HK-2 (cell line): Measurements from ENCODE around the gene FNIP2.
"Not testable (repeated sequence)": the region's sequence is repeated elsewhere in the genome, so short reads cannot be mapped to it uniquely, and the experiment has no call there.

Experiments
- DNase-seq: peaks from one replicate; pipeline ENCODE4 v3.0.0-alpha.2; 2018; ENCODE audit not compliant: unreplicated experiment

The FNIP2 gene

GRCh38 chr4:158912806-158913205 lies 144.0 kb downstream of the FNIP2 start:
- no peak for DNase-seq

GRCh38 chr4:158913766-158914165 lies 144.9 kb downstream of the FNIP2 start:
- no peak for DNase-seq

- no peak for DNase-seq
These were observed 145.4 kb downstream of the FNIP2 start for GRCh38 chr4:158914218-158914617.

GRCh38 chr4:158915683-158916241 lies 146.9 kb downstream of the FNIP2 start:
- no peak for DNase-seq

- not testable (repeated sequence) for DNase-seq
These were observed 151.7 kb downstream of the FNIP2 start for GRCh38 chr4:158920452-158920996.

DNA sequence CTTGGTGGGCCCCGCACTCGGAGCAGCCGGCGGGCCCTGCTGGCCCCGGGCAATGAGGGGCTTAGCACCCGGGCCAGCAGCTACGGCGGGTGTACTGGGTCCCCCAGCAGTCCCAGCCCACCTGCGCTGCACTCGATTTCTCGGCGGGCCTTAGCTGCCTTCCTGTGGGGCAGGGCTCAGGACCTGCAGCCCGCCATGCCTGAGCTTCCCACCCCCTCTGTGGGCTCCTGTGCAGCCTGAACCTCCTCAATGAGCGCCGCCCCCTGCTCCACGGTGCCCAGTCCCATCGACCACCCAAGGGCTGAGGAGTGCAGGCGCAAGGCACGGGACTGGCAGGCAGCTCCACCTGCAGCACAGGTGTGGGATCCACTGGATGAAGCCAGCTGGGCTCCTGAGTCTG lies 158.9 kb downstream of the FNIP2 start:
- DNase-seq, result not testable (repeated sequence)

DNA sequence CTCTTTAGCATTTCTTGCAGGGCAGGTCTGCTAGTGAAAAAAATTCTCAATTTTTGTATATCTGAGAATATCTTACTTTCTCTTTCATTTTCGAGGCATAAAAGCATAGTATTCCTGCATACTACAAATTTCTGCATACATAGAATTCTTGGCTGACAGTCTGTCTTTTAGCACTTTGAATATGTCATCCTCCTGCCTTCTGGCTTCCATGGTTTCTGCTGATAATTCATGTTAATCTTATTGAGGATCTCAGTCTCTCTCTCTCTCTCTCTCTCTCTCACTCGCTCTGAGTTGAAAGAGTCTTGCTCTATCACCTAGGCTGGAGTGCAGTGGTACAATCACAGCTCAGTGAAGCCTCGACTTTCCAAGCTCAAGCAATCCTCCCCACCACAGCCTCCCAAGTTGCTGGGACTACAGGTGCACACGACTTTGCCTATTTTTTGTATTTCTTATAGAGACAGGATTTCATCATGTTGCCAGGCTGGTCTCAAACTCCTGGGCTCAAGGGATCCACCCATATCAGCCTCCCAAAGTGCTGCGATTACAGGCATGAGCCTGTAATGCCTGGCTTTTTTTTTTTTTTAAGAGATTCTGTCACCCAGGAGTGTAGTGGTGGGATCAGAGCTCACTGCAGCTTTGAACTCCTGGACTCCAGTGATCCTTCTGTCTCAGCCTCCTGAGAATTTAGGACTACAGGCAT lies 161.3 kb downstream of the FNIP2 start:
- no peak for DNase-seq

GRCh38 chr4:158930639-158930972 lies 161.8 kb downstream of the FNIP2 start:
- no peak for DNase-seq

DNA sequence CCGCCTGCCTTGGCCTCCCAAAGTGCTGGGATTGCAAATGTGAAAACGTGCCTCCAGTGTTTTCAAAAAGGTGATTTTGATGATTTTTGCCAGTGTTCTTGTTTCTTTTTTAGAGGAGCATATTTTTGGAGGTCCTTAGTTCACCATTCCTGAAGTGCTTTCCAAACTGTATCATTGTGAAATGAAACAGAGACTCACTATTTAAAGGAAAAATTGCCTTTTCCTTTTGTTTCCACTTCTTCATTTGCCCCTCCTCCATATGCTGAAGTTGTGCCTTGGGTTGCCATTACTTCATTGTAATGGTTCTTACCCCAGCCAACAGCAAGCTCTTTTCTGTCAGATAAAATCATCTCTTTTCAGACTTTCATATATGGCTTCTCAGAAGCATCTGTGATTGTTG lies 164.4 kb downstream of the FNIP2 start:
- no peak for DNase-seq

GRCh38 chr4:158934996-158935669 lies 166.3 kb downstream of the FNIP2 start:
- no peak for DNase-seq

DNA sequence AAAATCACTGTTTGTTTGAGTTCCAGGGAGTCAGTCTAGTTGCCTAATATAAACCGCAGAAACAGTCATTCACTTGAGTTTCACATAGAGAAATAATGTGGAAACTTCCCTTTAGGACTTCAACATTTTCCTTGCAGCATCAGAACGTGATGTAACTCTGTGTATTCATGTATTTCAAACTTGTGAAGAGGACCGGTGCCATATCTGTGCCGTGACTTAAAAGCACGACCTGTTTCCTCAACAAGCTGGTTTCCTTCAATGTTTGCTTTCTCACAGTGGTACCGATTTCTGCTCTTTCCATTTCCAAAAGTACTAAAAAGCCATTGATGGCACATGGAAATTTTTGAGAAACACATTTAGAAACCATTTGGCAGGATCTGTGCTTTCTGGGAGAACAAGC lies 167.4 kb downstream of the FNIP2 start:
- no peak for DNase-seq

DNA sequence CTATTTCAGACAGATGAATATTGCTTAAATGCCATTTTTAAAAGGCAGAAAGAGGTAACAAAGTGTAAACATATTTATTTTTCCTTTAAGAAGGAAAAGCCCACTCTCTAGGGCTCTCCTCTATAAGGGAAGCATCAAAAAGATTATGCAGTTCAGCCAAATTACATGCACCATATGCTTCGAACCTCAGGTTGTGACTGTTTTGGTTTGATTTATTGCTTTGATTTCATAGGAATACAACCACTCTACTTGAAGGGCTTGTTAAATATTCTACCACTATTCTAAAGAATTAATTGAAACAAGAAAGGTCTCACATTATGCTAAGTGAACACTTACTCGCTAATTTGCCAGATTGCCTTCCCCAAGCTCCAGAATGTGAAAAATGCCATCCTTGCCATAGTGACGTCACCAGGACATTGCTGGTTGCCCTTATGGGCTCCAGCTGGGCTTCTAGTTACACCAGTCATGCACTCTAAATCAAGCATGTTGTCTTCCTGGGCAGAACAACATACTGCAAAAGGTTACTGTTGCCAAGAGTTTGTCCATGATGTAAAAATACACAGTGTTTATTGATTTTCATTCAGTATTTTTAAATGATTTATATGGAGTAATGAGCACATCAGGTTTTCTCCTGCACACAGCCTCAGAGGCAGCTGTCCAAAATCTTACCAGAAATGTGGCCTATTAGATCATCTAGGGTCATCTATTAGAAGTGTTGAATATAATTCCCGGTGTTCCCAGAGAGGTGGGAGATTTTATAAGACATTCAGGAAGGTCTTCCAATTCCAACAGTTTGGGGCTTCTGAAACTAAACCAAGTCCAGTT lies 169.6 kb downstream of the FNIP2 start:
- DNase-seq, result no peak

DNA sequence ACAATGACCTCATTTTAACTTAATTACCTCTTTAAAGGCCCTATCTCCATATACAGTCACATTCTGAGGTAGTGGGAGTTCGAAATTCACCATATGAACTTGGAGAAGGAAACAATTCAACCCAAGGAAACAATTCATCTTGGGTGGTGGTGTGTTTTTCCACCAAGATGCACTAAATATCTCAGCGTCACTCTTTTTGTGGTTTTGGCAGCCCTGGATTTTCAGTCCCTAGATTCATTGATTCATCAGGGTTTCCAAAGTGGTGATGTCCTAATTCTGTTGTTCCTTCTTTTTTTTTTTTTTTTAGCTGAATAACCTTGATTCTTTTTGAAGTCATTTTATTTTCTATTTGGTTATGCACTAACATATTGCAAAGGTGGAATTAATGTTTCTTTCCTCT lies 171.4 kb downstream of the FNIP2 start:
- DNase-seq, result no peak

DNA sequence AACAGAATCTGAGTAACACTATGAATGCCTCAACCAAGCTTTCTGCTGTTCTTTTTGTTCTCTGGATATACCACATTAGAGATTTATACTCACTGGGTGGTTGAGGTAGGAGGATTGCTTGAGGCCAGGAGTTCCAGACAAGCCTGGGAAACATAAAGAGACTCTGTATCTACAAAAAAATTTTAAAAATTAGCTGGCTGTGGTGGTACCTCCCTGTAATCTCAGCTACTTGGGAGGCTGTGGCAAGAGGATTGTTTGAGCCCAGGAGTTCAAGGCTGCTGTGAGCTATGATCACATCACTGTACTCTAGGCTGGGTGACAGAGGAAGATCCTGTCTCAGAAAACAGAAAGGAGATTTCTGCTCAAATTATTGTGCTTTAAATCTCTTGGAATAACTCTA lies 172.5 kb downstream of the FNIP2 start:
- no peak for DNase-seq

DNA sequence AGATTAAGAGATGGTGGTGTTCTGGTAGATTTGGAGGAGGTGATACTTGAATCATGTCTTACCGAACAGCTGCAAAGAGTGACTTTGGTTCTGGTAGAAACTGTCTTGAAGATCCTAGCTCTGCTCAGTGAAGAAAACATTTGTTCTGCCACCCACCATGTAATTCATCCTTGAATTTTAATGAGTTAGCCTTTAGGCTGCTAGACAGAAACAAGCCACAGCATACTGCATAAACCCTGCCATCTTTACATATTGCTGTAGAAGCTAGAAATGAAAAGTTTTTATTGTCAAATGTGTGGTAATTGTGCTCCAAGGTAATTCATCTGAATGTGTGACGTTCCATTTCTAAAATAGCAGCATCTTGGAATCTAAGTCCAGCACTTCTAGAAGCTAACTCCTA lies 173.1 kb downstream of the FNIP2 start:
- no peak for DNase-seq

- DNase-seq, result no peak
These were observed 176.8 kb downstream of the FNIP2 start for GRCh38 chr4:158945529-158946108.

DNA sequence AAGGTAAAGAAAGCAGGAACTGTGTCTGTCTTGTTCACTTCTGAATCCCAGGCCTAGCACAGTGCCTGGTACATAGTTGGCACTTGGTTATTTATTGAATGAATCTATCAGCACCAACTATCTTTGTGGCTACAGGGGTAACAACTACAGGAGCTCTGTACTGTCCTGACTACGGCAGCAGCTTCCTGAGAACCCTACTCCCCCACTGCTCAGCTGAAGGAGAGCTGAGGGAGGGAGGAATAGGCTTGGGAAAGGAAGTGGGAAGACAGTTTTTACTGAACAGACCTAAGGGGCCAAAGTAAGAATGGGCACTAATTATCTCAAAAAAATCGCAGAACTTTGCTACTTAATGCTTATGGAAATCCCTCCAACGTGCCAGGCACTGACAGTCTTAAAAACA lies 178.0 kb downstream of the FNIP2 start:
- no peak for DNase-seq

DNA sequence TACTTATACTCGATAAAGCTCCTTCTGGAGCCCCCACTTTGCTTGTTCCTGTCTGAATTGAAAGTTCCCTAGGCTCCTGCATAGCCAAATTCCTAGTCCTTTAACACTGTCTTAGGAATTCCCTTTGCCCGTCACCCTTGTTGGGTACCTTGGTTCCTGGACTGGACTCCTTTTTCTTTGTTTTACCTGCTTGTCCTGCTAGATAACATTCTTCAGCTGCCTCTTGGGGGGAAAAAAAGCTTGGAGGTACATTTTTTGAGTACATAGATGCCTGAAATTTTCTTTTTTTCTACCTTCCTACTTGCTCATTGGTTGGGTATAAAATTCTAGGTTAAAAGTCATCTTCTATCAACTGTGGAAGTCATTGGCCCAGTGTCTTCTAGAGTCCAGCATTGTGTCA lies 179.2 kb downstream of the FNIP2 start:
- DNase-seq, result no peak

- DNase-seq, result no peak
These were observed 180.3 kb downstream of the FNIP2 start for GRCh38 chr4:158949099-158949498.

- DNase-seq, result not testable (repeated sequence)
These were observed 183.5 kb downstream of the FNIP2 start for GRCh38 chr4:158952221-158952774.

DNA sequence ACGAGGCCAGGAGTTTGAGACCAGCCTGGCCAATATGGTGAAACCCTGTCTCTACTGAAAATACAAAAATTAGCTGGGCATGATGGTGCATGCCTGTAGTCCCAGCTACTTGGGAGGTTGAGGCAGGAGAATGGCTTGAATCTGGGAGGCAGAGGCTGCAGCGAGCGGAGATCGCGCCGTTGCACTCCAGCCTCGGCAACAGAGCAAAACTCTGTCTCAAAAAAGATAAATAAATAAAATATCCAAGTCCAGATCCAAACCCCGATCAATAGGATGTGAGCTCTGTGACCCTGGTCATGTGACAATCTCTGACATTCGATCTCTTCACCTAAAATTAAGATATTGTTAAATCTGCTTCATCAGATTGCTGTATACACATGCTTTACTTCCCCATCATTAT lies 187.5 kb downstream of the FNIP2 start:
- DNase-seq, result not testable (repeated sequence)

GRCh38 chr4:158956918-158957317 lies 188.1 kb downstream of the FNIP2 start:
- not testable (repeated sequence) for DNase-seq
